ENCODE results near the gene ARHGAP11A.

ARHGAP11A gene

GRCh38 chr15:32651229-32651837, 36.0 kb downstream of the ARHGAP11A start:
- no peak for TF ChIP-seq ZFX (IDR thresholded peaks at IDR 0.05; ENCODE audit: borderline replicate concordance)
- TF ChIP-seq CTCF (IDR thresholded peaks at IDR 0.05) = peak; percentile 90
- no peak overlapping the region for H3K27ac ChIP-seq

- TF ChIP-seq ZFX (IDR thresholded peaks at IDR 0.05; ENCODE audit: borderline replicate concordance) (no peak), CTCF (IDR thresholded peaks at IDR 0.05) (no peak)
- H3K27ac ChIP-seq = no peak overlapping the region
Measured at GRCh38 chr15:32652178-32652577, 36.9 kb downstream of the ARHGAP11A start.

GRCh38 chr15:32656091-32656490, 40.8 kb downstream of the ARHGAP11A start:
- no peak overlapping the region for H3K27ac ChIP-seq
- TF ChIP-seq CTCF (IDR thresholded peaks at IDR 0.05) (no peak), ZFX (IDR thresholded peaks at IDR 0.05; ENCODE audit: borderline replicate concordance) (no peak)

GRCh38 chr15:32656496-32656895, 41.2 kb downstream of the ARHGAP11A start:
- TF ChIP-seq CTCF (IDR thresholded peaks at IDR 0.05) (no peak), ZFX (IDR thresholded peaks at IDR 0.05; ENCODE audit: borderline replicate concordance) (no peak)
- no peak overlapping the region for H3K27ac ChIP-seq

- H3K27ac ChIP-seq = no peak overlapping the region
Measured at GRCh38 chr15:32657198-32657883, 42.0 kb downstream of the ARHGAP11A start.

GRCh38 chr15:32657941-32658340, 42.6 kb downstream of the ARHGAP11A start:
- no peak overlapping the region for H3K27ac ChIP-seq
- TF ChIP-seq ZFX (IDR thresholded peaks at IDR 0.05; ENCODE audit: borderline replicate concordance) (no peak), CTCF (IDR thresholded peaks at IDR 0.05) (no peak)

More at GRCh38 chr15:32657198-32657883, 42.0 kb downstream of the ARHGAP11A start:
- TF ChIP-seq CTCF (IDR thresholded peaks at IDR 0.05) (peak; percentile 51), ZFX (IDR thresholded peaks at IDR 0.05; ENCODE audit: borderline replicate concordance) (no peak)
